IPS DF 4.7 (cell line): Measurements from ENCODE around the gene OVAAL.

Experiments
- DNase-seq: peaks from one replicate; pipeline ENCODE4 v3.0.0-alpha.2; 2013; ENCODE audit warnings: low spot score; ENCODE audit errors: extremely low read depth

Gene OVAAL

GRCh38 chr1:180606155-180606554, 47.4 kb downstream of the OVAAL start:
- DNase-seq: no peak

DNA sequence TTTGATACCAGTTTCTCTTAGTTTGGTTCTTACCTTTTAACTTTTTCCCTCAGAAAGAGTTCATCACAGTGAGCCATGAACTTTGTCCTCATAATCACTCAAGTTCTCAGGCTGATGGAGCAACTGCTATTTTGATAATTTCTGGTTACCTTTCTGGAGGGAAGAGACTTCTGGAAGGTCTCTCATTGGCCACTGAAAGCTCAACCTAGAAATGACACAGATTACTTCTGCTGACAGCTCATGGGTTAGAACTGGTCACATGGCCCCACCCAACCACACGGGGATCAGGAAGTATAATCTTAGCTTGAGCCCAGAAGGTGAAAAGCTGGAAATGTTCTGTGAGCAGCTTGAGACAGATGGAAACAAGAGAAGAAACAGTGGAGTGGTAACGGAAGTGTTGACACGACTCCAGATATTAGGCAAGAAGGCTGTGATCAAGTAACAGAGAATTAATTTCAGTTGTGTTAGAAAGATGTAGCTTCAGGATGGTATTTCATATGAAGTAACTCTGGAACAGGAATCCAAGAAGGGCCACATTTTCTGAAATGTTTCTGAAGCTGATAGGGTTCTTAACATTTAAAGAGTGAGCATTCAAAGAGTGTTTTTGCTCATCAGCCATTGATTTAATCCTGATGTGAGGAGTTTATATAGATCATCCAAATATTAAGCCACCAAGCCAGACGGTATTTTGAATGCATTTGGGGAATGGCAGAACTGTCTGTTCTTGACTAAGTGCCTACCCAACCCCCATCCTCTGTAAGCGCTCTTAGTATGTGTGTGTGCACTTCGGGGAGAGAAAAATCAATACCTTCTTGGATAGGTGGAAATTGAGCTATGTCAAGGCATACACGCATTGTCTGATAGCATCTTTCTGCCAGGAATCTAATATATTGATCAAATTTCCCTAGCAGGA, 51.1 kb downstream of the OVAAL start:
- no peak for DNase-seq

DNA sequence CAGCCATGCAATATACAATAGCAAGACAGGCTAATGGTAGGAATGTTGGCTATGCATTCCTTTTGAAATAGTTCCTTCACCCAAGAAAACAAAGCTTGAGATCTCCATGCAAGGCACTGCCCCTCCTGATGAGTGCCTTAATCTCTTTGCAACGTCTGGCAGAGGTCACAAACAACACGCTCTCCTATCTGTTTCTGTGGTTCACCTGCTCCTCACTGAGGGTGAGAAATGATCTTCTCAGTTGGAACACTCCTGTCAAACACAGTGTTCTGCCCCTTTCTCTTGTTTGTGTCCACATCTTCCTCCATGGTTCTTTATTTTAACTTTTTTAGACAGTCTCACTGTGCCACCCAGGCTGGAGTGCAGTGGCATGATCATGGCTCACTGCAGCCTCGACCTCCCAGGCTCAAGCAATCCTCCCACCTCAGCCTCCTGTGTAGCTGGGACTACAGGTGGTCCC, 51.8 kb downstream of the OVAAL start:
- no peak for DNase-seq

DNA sequence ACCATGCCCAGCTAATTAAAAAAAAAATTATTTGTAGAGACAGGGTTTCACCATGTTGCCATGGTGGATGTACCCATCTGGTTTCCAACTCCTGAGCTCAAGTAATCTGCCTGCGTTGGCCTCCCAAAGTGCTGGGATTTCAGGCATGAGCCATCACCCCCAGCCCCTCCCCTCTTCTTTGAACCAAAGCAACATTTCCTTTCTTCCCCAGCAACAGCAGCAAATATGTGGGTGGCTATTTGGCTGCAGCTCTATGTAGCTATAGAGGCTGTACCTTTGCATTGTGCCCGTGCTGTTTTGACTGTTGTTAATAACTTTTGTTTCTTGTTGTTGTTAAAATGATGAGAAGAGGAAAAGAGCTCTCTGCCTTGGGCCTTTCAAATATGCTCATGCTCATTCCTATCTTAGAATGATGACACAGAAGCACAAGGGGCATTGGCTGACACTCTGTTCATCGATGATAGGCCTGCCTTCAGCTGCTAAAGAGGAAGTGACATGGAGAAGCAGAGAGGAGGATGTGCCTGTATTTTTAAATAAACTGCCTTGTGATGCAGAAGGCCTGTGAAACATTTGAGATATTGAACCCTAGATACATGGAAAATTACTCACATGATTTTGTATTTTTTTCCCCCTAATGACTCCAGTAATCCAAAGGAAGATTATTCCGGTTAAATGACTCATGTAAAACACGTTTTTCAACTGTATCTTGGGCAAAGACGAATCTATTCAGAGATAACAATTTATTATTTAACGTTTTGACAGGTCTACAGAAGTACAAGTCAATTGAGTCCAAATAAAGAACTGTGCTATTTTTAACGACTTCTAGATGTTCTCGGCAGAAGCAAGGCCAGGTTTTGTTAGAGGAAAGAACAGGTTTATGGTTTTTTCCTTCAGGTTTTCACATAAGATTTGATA, 52.5 kb downstream of the OVAAL start:
- DNase-seq: no peak

DNA sequence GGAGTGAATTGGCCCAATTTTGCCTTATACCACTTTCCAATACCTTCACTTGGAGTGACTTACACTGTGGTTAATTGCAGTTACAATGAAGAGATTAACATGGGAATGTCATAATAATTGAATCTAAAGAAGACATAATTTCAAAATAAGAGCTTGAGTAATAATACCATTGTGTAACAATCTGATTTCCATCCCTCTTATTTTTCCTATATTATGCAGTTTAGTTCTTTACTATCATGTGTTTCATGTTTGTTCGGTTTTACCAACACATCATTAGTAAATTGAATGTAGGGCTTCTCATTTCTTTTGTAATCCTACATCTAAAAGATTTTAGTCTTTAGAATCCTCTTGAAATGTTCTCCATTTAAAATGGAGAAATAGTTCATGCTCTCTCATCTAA, 53.9 kb downstream of the OVAAL start:
- DNase-seq: no peak

GRCh38 chr1:180614730-180615129, 56.0 kb downstream of the OVAAL start:
- no peak for DNase-seq

GRCh38 chr1:180615493-180616290, 56.9 kb downstream of the OVAAL start:
- no peak for DNase-seq
